GM19099 (cell line): Measurements from ENCODE around the gene COX6B2.
A peak's percentile ranks its signal among the peaks of the same experiment; 100 is the strongest.

Experiments
- POLR2A ChIP-seq: IDR thresholded peaks from 3 replicates; pipeline ENCODE4 v1.6.1; 2011; ENCODE audit warnings: low read depth; ENCODE audit not compliant: insufficient read length; ENCODE audit errors: extremely low read depth

The COX6B2 gene

DNA sequence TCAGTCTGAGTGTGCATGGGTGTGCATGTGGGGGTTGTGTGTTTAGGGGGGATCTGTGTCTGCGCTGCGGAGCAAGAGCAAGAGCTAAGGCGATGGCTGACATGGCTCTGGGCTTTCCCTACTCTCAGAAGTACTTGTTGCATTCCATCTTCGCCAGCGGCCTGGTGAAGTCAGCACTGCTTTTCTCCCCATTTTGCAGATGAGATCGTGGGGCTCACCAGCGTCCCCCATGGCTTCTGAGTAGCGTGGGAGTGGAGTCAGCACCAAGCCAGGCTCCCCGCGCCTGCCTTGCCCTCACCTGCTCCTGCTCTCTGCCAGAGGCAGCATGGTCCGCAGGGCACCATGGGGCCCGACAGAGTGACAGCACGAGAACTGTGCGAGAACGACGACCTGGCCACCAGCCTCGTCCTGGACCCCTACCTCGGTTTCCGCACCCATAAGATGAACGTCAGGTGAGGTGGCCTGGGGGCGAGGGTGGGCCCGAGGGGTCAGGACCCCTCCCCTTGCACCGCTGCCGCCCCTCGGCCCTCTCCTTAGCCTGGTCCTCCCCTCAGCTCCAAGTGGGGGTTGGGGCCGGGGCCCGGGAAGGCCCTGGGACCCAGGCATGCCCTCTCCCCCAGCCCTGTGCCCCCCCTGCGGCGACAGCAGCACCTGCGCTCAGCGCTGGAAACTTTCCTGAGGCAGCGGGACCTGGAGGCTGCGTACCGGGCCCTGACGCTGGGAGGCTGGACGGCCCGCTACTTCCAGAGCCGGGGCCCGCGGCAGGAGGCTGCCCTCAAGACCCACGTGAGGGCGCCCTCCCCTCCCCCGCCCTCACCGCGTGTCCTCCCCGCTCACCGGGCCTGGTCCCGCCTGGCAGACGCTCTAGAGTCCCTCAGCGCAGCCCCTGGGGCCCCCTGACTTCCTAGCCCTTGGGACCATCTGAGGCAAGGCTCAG lies 12.7 kb downstream of the COX6B2 start:
- no peak for TF ChIP-seq POLR2A

- no peak for TF ChIP-seq POLR2A
Observed at GRCh38 chr19:55341171-55341588, 13.3 kb downstream of the COX6B2 start.

DNA sequence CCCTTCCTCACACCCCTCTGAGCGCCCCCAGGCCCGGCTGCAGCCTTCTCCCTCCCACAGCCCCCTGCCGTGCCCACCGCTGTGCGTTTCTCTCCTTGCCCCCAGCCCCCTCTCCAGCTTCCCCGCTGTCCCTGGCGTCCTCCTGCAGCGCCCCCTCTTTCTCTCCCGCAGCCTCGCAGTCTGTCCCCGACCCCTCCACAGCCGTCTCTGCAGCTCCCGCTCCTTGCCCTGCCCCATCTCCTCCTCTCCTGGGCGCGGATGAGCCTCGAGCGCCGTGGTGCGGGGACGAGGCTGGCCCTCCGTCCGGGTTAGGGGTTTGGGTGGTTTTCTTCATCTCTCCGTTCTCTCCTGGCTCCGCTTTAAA lies 13.8 kb downstream of the COX6B2 start:
- TF ChIP-seq POLR2A = no peak

DNA sequence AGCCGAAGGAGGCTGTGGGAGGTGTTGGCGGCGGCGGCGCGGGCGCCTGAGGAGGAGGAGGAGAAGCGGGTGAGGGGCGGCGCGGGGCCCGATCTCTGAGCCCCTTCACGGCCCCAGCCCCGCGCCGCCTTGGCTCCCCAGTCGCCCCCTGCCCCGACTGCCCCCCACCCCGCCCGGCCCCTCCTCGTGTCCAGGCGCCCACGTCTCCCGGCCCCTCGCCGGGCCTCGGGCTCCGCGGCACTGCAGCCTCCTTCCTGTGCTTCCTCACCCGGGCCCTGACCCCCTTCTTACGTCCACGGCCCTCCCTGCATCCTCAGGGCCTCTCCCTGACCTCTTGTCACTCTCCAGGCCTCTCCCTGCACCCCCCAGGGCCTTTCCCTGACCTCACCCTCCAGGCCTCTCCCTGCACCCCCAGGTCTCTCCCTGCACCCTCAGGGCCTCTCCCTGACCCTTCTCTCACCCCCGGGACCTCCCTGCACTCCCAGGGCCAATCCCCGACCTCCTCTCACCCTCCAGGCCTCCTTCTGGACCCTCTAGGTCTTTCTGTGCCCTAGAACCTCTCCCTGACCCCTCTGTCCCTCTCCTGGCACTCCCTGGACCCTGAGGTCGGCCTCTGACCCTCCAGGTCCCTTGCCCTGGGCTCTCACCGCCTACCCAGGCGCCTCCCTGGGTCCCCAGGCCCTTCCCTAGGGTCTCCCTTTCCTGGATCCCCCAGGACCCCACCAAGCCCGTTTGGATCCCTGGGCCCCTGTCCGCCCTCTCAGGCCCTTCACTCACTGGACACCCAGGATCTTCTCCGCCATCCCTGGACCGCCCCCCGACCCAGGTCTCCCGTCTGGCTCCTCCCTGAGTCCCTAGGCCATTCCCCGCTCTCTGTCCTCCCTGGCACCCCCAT lies 14.4 kb downstream of the COX6B2 start:
- TF ChIP-seq POLR2A = peak; percentile 77

GRCh38 chr19:55339105-55339888 lies 15.2 kb downstream of the COX6B2 start, which contains the start of gene KMT5C:
TSS of gene KMT5C (plus strand) at chr19:55339876. CDS start at chr19:55341937, 2,061 bp downstream.
- TF ChIP-seq POLR2A = peak; percentile 27

GRCh38 chr19:55336101-55336500 lies 18.4 kb downstream of the COX6B2 start:
- no peak for TF ChIP-seq POLR2A

DNA sequence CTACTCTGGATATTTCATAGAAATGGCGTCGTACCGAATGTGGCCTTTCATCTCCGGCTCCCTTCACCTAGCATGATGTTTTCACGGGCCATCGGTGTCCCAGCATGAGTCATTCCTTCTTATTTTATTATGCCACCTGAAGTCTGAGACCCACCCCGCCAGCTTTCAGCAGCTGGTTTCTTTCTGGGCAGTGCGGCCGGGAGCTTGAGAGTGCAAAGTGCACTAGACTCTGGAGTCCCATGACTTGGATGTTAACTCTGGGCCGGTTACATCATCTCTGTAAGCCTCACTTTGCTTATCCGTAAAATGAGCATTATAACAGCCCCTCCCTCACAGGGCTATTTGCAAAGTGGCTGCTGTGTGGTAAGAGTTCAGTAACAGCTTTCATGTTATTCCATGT lies 20.6 kb downstream of the COX6B2 start:
- TF ChIP-seq POLR2A = no peak

DNA sequence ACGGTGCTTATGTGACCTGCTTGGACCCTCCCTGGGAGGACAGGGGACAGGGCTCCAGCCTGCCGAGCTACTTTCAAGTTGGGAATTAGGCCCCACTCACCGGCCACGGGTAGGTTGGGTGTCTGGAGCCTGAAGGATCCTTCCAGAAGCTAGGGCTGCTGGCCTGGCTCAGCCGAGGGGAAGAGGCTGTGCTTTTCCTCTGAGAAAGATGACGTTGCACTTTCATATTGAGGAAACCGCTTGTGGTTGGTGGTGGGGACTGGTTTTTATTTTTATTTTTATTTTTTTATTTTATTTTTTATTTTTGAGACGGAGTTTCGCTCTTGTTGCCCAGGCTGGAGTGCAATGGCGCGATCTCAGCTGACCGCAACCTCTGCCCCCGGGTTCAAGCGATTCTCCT lies 29.3 kb downstream of the COX6B2 start, which contains the start of gene TMEM150B:
Gene TMEM150B (minus strand): TSS at position 170 of the 400 bp plus-strand sequence. CDS start 4,305 bp downstream, outside the sequence.
- TF ChIP-seq POLR2A = no peak

GRCh38 chr19:55324662-55325061 lies 29.9 kb downstream of the COX6B2 start:
- TF ChIP-seq POLR2A = no peak

DNA sequence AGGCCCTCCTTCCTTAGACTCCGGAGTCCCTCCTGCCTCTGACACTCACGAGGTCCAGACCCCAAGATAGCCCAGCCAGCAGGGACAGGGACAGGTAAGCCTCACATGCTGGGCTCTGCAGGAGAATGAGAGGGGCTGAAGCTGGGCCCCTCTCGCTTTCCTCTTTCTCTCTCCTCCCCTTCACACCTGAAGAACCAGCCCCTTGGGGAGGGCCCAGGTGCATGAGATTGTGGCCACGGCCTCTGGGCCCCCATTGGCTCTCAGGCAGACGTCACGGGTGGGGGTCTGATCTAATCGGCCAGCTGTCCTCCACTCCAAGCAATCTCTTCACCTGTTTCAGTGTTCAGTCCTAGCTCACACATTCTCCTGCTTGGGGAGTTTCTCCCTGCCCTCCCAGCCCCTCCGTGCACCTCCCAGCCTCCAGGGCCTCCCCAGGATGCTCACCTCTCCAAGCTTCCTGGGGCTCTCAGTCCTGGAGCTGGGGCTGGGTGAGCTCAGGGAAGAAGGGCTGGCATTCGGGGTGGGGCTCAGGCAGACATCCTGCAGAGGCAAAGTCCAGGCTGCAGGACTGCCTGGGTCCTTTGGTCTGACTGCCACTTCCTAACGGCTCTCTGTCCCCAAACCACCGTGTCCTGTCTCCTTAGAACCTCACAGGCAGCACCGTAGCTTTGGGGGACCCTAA lies 32.2 kb downstream of the COX6B2 start:
- TF ChIP-seq POLR2A = no peak

DNA sequence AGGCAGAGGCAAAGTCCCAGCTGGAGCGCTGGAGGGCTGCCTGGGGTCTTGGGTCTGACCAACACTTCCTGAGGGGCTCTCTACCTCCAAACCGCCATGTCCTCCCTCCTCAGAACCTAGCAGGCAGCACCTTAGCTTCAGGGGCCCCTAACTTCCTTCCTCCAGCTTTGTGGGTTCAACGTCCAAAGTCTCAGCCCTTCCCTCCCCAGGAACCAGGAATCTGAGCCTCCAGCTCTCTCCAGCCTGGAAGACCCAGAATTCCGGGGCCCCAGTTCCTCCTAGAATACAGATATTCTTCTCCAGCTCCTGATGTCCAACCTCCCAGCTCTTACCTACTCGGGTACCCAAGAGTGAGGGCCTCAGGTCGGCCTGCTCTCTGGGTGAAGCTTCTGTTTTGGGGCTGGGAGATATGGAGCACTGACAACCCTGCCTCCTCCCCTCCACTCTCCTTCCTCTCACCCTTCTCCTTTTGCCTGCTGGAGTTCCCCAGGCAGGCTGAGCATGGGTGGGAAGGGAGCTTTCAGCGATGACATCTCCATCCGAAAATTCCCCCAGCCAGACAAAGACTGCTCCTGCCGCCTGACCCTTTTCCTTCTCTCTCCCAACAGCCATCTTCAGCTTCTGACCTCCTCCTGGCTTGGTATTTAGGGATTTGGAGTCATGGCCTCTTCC lies 32.9 kb downstream of the COX6B2 start:
- no peak for TF ChIP-seq POLR2A

DNA sequence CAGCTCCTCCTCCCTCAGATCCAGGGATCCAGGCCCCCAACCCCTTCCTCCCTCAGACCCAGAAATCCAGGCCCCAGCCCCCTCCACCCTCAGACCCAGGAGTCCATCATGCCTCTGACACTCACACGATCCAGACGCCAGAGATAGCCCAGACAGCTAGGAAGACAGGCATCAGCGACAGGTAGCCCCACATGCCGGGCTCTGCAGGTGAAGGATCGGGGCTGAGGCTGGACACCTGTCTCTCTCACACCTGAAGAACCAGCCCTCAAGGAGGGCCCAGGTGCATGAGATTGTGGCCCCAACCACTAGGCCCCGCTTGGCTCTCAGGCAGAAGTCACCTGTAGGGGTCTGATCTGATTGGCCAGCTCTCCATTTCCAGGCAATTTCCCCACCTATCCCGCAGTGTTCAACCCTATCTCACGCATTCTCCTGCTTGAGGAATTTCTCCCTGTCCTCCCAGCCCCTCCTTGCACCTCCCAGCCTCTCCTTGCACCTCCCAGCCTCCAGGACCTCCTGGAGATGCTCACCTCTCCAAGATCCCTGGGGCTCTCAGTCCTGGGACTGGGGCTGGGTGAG lies 33.6 kb downstream of the COX6B2 start:
- no peak for TF ChIP-seq POLR2A

DNA sequence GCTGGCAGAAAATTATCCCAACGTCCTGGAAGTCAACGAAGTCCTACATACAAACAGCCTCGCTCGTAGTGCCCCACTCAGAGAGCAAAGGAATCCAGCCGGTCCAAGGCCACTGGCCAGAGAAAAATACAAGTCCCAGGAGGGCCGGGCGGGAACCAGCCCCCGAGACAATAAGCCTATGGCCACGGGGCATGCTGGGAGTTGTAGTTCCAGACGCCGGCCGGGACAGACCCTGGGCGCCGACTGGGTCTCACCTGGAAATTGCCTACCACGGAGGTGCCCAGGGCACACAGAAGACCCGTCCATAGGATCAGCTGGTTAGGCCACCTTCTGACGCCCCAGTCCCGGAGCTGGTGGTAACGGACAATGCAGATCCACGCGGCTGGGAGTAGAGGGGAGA lies 34.7 kb downstream of the COX6B2 start:
- no peak for TF ChIP-seq POLR2A
